GM21723 (cell line): ENCODE data around the gene FBXO10.
A peak's percentile ranks its signal among the peaks of the same experiment; 100 is the strongest.
"Not testable (repeated sequence)": the region's sequence is repeated elsewhere in the genome, so short reads cannot be mapped to it uniquely, and the experiment has no call there.

Experiments used
- ATAC-seq: cut with Tn5 transposase; IDR thresholded peaks from one replicate; pipeline ENCODE4 v1.9.1; 2021; ENCODE audit warnings: mild to moderate bottlenecking, moderate library complexity; ENCODE audit not compliant: unreplicated experiment

The FBXO10 gene

DNA sequence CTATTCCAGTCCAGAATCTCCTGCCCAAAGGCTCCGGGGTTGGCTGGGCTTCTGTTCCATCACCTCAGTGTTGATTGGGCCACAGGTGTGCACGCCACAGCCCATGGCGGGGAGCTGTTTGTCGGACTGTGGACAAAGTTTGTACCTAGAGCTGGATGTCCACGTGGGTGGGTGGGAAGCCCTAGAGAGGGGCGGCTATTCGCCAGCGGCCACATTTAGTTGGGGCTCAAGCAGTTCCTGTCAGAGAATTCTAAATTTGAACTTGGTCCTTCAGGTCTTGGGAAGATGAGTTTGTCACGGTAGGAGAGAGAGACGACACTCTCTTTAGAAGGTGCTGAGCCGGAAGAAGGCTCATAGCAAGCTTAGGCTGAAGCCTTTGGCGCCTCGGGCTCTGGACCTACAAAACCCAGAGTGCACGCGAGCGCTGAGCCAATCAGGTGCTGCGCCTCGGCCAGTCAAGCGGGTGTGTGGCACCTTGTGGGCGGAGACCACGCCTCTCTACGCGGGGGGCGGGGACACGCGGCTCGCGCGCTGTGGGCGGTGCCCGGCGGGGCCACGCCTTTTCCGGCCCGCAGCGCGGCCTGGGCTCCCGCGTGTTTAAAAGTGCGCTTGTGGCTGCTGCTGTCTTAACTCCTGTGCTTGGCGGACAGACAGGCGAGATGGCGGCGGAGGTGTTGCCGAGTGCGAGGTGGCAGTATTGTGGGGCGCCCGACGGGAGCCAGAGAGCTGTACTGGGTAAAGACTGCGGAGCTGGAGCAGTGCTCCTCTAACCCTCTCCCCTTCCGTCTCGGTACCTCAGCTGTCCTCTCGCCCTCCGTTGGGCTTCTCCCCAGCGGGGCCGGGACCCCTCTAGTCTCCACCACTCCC, 90.6 kb downstream of the FBXO10 start, which contains the start of gene POLR1E:
Gene POLR1E (plus strand): TSS at position 560 of the 867 bp plus-strand sequence. CDS start 100 bp downstream, at position 660.
- peak; percentile 93 for ATAC-seq

DNA sequence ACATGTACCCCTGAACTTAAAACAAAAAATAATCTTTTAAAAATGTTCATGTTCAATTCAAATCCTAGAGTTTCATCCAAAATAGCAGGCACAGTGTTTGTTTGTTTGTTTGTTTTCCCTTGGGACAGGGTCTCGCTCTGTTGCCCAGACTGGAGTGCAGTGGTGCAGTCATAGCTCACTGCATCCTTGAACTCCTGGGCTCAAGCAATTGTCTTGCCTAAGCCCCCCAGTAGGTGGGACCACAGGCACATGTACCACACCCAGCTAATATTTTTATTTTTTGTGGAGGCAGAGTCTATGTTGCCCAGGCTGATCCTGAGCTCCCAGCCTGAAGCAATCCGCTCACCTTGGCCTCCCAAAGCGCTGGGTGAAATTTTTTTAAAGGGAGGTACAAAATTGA, 95.4 kb downstream of the FBXO10 start:
- no peak for ATAC-seq

DNA sequence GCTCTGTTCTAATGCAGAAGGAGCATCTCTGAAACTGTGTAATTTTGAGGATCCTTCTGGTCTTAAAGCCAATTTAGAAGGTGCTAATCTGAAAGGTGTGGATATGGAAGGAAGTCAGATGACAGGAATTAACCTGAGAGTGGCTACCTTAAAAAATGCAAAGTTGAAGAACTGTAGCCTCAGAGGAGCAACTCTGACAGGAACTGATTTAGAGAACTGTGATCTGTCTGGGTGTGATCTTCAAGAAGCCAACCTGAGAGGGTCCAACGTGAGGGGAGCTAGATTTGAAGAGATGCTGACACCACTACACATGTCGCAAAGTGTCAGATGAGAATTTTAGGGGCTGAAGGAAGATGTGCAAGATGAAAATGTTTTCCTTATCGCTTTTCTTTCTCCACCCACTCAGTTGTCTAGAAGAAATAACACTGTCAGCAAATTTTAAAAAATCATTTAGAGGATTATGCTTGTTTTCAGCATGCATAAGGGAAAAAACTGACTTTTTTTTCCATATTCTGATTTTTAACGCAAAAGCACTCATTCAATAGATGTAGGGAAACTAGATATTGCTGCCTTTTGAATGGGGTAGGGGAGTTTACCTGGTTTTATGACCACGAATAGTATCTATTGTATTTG, 98.1 kb downstream of the FBXO10 start:
- ATAC-seq = not testable (repeated sequence)

GRCh38 chr9:37477443-37477842, 98.7 kb downstream of the FBXO10 start:
- not testable (repeated sequence) for ATAC-seq

GRCh38 chr9:37476930-37477329, 99.2 kb downstream of the FBXO10 start:
- no peak for ATAC-seq

DNA sequence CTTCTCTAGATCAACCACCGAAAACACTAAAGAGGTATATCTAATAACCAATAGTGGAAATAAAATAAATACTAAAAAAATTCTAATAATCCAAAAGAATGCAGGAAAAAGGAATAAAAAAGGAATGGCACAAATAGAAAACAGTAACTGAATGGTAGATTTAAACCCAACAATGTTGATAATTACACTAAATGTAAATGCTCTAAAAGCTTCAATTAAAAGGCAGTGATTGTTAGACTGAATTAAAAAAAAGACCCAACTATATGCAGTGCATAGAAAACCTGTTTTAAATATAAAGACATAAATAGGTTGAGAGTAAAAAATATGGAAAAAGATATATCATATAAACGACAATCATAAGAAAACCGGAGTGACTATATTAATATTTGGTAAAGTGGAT, 101.7 kb downstream of the FBXO10 start:
- ATAC-seq = no peak

- ATAC-seq = not testable (repeated sequence)
Measured at GRCh38 chr9:37473982-37474381, 102.2 kb downstream of the FBXO10 start.

DNA sequence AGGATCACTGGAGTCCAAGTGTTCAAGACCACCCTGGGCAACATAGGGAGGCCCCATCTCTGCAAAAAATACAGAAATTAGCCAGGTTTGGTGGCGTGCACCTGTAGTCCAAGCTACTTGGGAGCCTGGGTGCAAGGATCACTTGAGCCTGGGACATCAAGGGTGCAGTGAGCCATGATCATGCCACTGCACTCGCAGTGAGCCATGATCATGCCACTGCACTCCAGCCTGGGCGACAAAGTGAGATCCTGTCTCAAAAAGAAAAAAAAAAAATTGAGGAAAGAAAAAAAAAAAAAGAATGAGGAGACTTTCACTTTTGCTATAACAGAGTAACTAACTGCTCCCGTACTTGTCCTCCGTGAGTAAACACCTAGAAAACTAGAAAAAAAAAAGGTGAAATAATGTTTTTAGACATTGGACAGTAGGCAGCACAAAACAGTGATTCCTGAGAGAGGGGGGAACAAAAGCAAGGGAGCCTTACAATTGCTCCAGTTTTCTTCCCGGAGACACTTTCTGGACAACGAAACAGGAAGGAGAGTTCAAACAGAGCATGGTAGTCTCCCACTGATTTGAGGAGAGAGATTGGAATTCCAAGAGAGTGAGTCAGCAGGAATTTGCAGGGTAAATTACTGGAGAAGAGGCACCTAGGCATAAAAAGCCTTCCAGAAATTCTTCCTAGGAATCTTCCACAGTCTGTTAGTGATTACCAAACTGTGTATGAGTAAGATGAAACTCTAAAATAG, 104.1 kb downstream of the FBXO10 start:
- ATAC-seq = no peak

GRCh38 chr9:37468620-37469019, 107.6 kb downstream of the FBXO10 start:
- no peak for ATAC-seq

DNA sequence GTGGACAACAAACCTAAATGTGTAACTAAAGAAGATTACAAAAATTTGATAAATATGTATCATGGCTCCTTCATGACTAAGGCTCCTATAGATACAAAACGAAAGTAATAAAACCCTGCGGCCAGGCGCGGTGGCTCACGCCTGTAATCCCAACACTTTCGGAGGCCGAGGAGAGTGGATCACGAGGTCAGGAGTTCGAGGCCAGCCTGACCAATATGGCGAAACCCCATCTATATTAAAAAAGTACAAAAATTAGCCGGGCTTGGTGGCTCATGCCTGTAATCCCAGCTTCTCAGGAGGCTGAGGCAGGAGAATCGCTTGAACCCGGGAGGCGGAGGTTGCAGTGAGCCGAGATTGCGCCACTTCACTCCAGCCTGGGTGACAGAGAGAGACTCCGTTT, 108.7 kb downstream of the FBXO10 start:
- not testable (repeated sequence) for ATAC-seq

- ATAC-seq = peak; percentile 12
Measured at GRCh38 chr9:37466037-37466709, 110.0 kb downstream of the FBXO10 start.

- ATAC-seq = peak; percentile 80
Measured at GRCh38 chr9:37465249-37466036, 110.7 kb downstream of the FBXO10 start, which contains the start of gene ZBTB5. Gene ZBTB5 (minus strand): TSS chr9:37465450. CDS start chr9:37442551, 22,899 bp downstream.

DNA sequence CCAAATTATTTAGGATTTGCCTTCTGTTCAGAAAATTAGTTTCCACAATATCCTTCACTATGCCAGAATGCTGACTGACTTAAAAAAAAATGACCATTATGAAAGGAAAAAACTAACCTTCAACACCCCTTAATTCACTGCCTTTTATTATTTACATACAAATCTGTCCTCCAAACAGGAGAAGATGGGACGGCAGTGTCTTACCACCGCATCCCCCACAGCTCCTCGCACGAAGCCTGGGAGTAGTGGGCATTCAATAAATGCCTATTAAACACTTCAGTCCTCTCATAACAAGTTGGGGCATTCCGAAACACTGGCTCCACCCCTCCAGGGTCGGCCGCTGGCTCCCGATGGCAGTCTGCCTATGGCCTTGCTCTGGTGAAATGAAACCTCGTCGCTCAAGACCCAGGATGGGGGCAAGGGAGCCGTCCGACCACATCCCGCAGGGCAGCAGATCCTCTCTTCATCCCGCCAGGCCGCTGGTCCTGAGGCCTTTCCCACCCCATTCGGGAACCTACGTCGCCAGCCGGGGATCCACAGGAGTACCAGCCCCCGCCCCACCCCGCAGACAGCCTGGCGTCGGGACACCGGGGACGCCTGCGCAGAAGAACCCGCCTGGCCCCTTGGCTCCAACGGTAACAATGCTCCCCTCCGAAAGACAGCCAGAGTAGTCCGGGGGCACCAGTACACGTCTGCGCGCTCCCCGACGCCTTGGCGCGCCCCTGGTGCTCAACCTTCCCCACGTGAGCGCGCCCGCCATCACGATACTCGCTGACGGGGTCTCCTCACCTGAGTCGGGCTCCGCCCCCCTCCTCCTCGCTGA, 111.5 kb downstream of the FBXO10 start:
- ATAC-seq = peak; percentile 38

DNA sequence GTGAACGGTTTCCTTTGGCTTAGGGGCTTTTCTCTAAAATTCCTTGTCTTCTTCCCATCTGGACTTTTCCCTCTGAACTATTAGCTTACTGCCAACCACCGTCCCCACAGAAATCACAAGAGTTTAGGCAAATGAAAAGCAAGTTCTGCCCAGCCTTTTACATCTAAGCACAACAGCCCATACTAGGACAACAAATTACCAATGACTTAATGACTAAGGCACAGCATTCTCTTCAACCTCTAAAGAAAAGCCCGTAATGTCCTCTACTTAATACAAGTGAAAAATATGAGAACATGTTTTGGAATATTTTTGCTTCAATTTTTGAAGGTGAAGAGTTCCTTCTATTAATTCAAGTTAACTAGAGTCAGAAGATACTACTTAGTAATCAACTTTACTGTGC, 112.2 kb downstream of the FBXO10 start:
- ATAC-seq = no peak
